Esophagus squamous epithelium (tissue), 4 donors: Measurements from ENCODE around the gene LEPROT.

Experiments used
- CTCF ChIP-seq, 6 experiments: fragments of 450-650 bp in 4 of 6; fragments of 200-600 bp in 2 of 6; sonication (generic) in 2 of 6; IDR thresholded peaks; one replicate each; pipeline ENCODE4 v1.5.1; 2016 to 2019; ENCODE audit warnings: antibody characterized with exemption in 6 of 6, mild to moderate bottlenecking in 4 of 6, moderate library complexity in 4 of 6
- POLR2A ChIP-seq, 4 donors: fragments of 450-650 bp; IDR thresholded peaks; one replicate each; pipeline ENCODE4 v1.6.1; 2017; ENCODE audit warnings: antibody characterized with exemption in 4 of 4, mild to moderate bottlenecking in 4 of 4, moderate library complexity in 3 of 4

GRCh38 chr1:65432918-65433317, 12.4 kb downstream of the LEPROT start:
- TF ChIP-seq CTCF (IDR thresholded peaks at IDR 0.05), result no peak
- no peak for TF ChIP-seq POLR2A (IDR thresholded peaks at IDR 0.05)
